ENCODE results near the gene PHC2.
A peak's percentile ranks its signal among the peaks of the same experiment; 100 is the strongest.

The PHC2 gene

DNA sequence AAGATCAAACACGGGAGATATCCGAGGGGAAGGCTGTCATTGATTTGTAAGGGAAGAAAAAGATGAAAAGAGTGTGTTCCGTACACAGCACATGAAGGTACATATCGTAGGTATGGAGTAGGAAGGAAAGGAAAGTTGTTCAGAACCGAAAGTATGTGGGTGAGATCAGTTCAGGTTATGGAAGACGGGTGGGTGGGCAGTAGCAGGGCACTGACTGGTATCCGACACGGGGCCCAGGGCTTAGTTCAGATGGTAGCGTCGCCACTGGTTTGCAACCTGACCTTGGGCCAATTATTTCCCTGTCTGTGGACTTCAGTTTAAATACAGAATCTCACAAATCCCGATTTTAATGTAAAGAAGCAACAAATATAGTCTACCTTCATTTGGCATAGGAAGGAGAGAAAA, 82.2 kb downstream of the PHC2 start (continued):
- TF ChIP-seq, protein P1, sequence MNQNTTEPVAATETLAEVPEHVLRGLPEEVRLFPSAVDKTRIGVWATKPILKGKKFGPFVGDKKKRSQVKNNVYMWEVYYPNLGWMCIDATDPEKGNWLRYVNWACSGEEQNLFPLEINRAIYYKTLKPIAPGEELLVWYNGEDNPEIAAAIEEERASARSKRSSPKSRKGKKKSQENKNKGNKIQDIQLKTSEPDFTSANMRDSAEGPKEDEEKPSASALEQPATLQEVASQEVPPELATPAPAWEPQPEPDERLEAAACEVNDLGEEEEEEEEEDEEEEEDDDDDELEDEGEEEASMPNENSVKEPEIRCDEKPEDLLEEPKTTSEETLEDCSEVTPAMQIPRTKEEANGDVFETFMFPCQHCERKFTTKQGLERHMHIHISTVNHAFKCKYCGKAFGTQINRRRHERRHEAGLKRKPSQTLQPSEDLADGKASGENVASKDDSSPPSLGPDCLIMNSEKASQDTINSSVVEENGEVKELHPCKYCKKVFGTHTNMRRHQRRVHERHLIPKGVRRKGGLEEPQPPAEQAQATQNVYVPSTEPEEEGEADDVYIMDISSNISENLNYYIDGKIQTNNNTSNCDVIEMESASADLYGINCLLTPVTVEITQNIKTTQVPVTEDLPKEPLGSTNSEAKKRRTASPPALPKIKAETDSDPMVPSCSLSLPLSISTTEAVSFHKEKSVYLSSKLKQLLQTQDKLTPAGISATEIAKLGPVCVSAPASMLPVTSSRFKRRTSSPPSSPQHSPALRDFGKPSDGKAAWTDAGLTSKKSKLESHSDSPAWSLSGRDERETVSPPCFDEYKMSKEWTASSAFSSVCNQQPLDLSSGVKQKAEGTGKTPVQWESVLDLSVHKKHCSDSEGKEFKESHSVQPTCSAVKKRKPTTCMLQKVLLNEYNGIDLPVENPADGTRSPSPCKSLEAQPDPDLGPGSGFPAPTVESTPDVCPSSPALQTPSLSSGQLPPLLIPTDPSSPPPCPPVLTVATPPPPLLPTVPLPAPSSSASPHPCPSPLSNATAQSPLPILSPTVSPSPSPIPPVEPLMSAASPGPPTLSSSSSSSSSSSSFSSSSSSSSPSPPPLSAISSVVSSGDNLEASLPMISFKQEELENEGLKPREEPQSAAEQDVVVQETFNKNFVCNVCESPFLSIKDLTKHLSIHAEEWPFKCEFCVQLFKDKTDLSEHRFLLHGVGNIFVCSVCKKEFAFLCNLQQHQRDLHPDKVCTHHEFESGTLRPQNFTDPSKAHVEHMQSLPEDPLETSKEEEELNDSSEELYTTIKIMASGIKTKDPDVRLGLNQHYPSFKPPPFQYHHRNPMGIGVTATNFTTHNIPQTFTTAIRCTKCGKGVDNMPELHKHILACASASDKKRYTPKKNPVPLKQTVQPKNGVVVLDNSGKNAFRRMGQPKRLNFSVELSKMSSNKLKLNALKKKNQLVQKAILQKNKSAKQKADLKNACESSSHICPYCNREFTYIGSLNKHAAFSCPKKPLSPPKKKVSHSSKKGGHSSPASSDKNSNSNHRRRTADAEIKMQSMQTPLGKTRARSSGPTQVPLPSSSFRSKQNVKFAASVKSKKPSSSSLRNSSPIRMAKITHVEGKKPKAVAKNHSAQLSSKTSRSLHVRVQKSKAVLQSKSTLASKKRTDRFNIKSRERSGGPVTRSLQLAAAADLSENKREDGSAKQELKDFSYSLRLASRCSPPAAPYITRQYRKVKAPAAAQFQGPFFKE (tag by site-specific recombination; IDR thresholded peaks at IDR 0.05; ENCODE audit: borderline replicate concordance), result no peak
- TF ChIP-seq ZNF341 (tag by site-specific recombination; IDR thresholded peaks at IDR 0.05; ENCODE audit: low read depth) (no peak), EGR2 (tag by site-specific recombination; IDR thresholded peaks at IDR 0.05; ENCODE audit: low read depth) (peak; percentile 63; the same call in 1 of the 2 replicates), ZNF510 (tag by site-specific recombination; IDR thresholded peaks at IDR 0.05; ENCODE audit: insufficient replicate concordance) (no peak)

DNA sequence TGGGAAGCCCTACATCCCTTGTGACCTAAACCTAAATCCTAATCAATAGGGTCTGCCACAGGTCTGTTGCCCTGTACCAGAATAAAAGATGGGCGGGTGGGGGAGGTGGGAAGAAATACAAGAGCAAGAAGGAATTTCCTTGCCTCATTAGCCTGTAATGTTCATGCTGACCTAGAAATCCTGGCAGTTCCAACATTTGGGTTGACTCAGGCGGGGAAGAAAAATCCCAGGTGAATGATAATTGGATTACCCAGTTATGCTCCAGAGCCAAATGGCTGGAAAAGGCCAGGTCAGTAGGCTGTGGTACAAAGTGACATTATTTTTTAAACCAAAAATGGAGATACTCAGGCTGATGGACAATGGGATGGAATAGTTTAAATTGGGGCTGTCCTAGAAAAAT, 82.7 kb downstream of the PHC2 start:
- ChIA-PET POLR2A (interaction anchor here (1.4 kb wide), 1 partner anchor 18 kb away, joined by 4 read pairs; no protein-coding TSS in a partner anchor), CTCF (interaction anchor here (0.5 to 2.1 kb wide), 2 partner anchors 52 to 105 kb away, joined by 3 to 6 read pairs; no protein-coding TSS in a partner anchor)
- no peak overlapping the region for H3K27ac ChIP-seq (ENCODE audit: extremely low read depth, low read depth, low read length)
- H3K9me3 ChIP-seq (ENCODE audit: control insufficient read depth, insufficient read depth, low read depth, low read length), result no peaks in the 10 kb centered on the region
- H3K36me3 ChIP-seq (ENCODE audit: control insufficient read depth in 2 of 2, insufficient read depth in 1 of 2, low read length in 2 of 2), result peaks cover 0 to 34% of the 10 kb centered on the region in 2 experiments; a peak in 2 of 3 replicates
- H3K4me3 ChIP-seq (ENCODE audit: low read depth, low read length), result peak overlapping the region; percentile 66
- peaks cover 17% of the 10 kb centered on the region for H3K4me1 ChIP-seq (ENCODE audit: control insufficient read depth, insufficient read depth, low read length)
- TF ChIP-seq, protein P2, sequence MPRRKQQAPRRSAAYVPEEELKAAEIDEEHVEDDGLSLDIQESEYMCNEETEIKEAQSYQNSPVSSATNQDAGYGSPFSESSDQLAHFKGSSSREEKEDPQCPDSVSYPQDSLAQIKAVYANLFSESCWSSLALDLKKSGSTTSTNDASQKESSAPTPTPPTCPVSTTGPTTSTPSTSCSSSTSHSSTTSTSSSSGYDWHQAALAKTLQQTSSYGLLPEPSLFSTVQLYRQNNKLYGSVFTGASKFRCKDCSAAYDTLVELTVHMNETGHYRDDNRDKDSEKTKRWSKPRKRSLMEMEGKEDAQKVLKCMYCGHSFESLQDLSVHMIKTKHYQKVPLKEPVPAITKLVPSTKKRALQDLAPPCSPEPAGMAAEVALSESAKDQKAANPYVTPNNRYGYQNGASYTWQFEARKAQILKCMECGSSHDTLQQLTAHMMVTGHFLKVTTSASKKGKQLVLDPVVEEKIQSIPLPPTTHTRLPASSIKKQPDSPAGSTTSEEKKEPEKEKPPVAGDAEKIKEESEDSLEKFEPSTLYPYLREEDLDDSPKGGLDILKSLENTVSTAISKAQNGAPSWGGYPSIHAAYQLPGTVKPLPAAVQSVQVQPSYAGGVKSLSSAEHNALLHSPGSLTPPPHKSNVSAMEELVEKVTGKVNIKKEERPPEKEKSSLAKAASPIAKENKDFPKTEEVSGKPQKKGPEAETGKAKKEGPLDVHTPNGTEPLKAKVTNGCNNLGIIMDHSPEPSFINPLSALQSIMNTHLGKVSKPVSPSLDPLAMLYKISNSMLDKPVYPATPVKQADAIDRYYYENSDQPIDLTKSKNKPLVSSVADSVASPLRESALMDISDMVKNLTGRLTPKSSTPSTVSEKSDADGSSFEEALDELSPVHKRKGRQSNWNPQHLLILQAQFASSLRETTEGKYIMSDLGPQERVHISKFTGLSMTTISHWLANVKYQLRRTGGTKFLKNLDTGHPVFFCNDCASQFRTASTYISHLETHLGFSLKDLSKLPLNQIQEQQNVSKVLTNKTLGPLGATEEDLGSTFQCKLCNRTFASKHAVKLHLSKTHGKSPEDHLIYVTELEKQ (tag by site-specific recombination; IDR thresholded peaks at IDR 0.05; ENCODE audit: borderline replicate concordance), result no peak
- TF ChIP-seq, protein P3, sequence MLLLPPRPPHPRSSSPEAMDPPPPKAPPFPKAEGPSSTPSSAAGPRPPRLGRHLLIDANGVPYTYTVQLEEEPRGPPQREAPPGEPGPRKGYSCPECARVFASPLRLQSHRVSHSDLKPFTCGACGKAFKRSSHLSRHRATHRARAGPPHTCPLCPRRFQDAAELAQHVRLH (tag by site-specific recombination; IDR thresholded peaks at IDR 0.05), result no peak
- no peak for TF ChIP-seq HOXA7 (CRISPR knock-in tag; IDR thresholded peaks at IDR 0.05; ENCODE audit: borderline replicate concordance)
- TF ChIP-seq, protein P4, sequence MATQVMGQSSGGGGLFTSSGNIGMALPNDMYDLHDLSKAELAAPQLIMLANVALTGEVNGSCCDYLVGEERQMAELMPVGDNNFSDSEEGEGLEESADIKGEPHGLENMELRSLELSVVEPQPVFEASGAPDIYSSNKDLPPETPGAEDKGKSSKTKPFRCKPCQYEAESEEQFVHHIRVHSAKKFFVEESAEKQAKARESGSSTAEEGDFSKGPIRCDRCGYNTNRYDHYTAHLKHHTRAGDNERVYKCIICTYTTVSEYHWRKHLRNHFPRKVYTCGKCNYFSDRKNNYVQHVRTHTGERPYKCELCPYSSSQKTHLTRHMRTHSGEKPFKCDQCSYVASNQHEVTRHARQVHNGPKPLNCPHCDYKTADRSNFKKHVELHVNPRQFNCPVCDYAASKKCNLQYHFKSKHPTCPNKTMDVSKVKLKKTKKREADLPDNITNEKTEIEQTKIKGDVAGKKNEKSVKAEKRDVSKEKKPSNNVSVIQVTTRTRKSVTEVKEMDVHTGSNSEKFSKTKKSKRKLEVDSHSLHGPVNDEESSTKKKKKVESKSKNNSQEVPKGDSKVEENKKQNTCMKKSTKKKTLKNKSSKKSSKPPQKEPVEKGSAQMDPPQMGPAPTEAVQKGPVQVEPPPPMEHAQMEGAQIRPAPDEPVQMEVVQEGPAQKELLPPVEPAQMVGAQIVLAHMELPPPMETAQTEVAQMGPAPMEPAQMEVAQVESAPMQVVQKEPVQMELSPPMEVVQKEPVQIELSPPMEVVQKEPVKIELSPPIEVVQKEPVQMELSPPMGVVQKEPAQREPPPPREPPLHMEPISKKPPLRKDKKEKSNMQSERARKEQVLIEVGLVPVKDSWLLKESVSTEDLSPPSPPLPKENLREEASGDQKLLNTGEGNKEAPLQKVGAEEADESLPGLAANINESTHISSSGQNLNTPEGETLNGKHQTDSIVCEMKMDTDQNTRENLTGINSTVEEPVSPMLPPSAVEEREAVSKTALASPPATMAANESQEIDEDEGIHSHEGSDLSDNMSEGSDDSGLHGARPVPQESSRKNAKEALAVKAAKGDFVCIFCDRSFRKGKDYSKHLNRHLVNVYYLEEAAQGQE (tag by site-specific recombination; IDR thresholded peaks at IDR 0.05), result no peak
- TF ChIP-seq ZNF433 (tag by site-specific recombination; IDR thresholded peaks at IDR 0.05; ENCODE audit: low read depth), result no peak
- TF ChIP-seq ZNF585B (tag by site-specific recombination; IDR thresholded peaks at IDR 0.05), result no peak
- TF ChIP-seq ZNF404 (tag by site-specific recombination; IDR thresholded peaks at IDR 0.05), result no peak
- no peak for TF ChIP-seq ZNF16 (tag by site-specific recombination; IDR thresholded peaks at IDR 0.05; ENCODE audit: low read depth)
- TF ChIP-seq, protein P5, sequence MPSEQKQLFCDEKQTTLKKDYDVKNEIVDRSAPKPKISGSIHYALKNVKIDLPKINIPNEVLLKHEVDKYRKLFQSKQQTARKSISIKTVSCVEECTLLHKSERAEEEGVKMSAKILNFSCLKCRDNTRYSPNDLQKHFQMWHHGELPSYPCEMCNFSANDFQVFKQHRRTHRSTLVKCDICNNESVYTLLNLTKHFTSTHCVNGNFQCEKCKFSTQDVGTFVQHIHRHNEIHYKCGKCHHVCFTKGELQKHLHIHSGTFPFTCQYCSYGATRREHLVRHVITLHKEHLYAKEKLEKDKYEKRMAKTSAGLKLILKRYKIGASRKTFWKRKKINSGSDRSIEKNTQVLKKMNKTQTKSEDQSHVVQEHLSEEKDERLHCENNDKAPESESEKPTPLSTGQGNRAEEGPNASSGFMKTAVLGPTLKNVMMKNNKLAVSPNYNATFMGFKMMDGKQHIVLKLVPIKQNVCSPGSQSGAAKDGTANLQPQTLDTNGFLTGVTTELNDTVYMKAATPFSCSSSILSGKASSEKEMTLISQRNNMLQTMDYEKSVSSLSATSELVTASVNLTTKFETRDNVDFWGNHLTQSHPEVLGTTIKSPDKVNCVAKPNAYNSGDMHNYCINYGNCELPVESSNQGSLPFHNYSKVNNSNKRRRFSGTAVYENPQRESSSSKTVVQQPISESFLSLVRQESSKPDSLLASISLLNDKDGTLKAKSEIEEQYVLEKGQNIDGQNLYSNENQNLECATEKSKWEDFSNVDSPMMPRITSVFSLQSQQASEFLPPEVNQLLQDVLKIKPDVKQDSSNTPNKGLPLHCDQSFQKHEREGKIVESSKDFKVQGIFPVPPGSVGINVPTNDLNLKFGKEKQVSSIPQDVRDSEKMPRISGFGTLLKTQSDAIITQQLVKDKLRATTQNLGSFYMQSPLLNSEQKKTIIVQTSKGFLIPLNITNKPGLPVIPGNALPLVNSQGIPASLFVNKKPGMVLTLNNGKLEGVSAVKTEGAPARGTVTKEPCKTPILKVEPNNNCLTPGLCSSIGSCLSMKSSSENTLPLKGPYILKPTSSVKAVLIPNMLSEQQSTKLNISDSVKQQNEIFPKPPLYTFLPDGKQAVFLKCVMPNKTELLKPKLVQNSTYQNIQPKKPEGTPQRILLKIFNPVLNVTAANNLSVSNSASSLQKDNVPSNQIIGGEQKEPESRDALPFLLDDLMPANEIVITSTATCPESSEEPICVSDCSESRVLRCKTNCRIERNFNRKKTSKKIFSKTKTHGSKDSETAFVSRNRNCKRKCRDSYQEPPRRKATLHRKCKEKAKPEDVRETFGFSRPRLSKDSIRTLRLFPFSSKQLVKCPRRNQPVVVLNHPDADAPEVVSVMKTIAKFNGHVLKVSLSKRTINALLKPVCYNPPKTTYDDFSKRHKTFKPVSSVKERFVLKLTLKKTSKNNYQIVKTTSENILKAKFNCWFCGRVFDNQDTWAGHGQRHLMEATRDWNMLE (tag by site-specific recombination; conservative IDR thresholded peaks at IDR 0.05; ENCODE audit: low read depth), result no peak
- TF ChIP-seq ZBTB48 (tag by site-specific recombination; IDR thresholded peaks at IDR 0.05), result no peak
- no peak for TF ChIP-seq MYNN (tag by site-specific recombination; IDR thresholded peaks at IDR 0.05; ENCODE audit: borderline replicate concordance)
- TF ChIP-seq OVOL3 (tag by site-specific recombination; IDR thresholded peaks at IDR 0.05), result no peak
- TF ChIP-seq BCL11A (tag by site-specific recombination; IDR thresholded peaks at IDR 0.05; ENCODE audit: low read depth), result no peak
- TF ChIP-seq SP3 (tag by site-specific recombination; IDR thresholded peaks at IDR 0.05), result no peak
